BJ (cell line): ENCODE data around the gene PLXND1. TPM values are rescaled to one million over a fixed set of nuclear protein-coding genes. Genes with fewer than 3 reads are reported as not detected.

Experiments used
- CTCF ChIA-PET: fragments of 350-600 bp; formaldehyde crosslinking; extraction: SDS; loops from one replicate; lab custom pipeline; 2021; ENCODE audit warnings: antibody characterized with exemption, inconsistent platforms; lab: Yijun Ruan, JAX
- POLR2A ChIA-PET: fragments of 300-600 bp; sonication (Branson Sonifier 250); formaldehyde crosslinking; extraction: SDS; loops from one replicate; lab custom pipeline; 2021; ENCODE audit warnings: antibody characterized with exemption; lab: Charles Lee
- DNase-seq: peaks from one replicate; pipeline ENCODE4 v3.0.0-alpha.2; 2011; ENCODE audit warnings: low read depth
- H3K27me3 ChIP-seq: 2 replicates; pipeline ENCODE4 v1.6.0; 2011; ENCODE audit warnings: low read length; ENCODE audit not compliant: control insufficient read depth, insufficient read depth
- H3K36me3 ChIP-seq: 2 replicates; pipeline ENCODE4 v1.5.1; 2011; ENCODE audit warnings: low read length; ENCODE audit not compliant: control insufficient read depth, insufficient read depth
- H3K4me3 ChIP-seq: 2 replicates; pipeline ENCODE4 v1.5.1; 2011; ENCODE audit warnings: low read depth, mild to moderate bottlenecking, control low read depth, low read length
- polyA plus RNA-seq: library from polyadenylated mRNA; depleted of rRNA; stranded (reverse); fragments of >200 nt; gene quantifications from 2 replicates; pipeline ENCODE4 v1.2.3, GENCODE V29; 2011
- TF ChIP-seq, protein P1 (sequence below): IDR thresholded peaks from 2 replicates; pipeline ENCODE4 v1.5.1; 2011; ENCODE audit warnings: low read depth, mild to moderate bottlenecking, control low read depth, inconsistent platforms, low read length, moderate library complexity; ENCODE audit not compliant: insufficient read depth

Gene PLXND1
- polyA plus RNA-seq, 1 experiment: 128 TPM

DNA sequence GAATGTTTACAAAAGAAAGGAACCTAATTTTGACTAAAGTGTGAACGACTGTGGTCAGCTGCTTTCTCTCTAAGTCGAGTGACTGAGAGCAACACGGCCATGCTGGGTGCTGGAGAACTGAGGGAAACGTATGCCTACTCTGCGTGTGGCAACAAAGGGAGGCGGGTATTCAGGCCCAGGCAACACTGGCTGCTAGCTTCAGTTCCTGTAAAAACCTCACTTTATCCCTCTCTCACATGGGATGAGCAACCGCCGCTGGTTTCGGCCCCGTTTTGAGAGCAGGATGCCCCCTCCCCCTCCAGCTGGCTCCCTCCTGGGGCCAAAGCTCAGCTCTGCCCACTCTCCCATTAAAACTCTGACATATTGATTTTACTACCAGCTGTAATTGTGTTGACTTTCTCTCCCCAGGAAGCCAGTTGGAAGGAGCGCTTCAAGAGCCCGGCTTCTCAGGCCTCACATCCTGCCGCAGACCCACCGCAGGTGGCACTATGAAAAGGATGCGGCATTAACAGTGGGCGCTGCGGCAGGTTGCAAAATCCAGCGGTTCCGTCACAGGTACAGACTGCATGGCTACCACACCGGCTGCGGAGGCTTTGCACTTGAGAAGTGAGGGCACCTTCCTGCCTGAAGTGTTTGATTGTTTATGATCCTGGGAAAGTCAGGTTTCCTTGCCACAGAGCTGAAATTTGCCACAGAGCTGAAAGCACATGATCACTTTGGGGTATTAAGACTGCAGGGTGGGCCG is 12.7 kb downstream of the PLXND1 start:
- POLR2A ChIA-PET: interaction anchor here (0.6 kb wide), 1 partner anchor 99 kb away, joined by 3 read pairs; no protein-coding TSS in a partner anchor

DNA sequence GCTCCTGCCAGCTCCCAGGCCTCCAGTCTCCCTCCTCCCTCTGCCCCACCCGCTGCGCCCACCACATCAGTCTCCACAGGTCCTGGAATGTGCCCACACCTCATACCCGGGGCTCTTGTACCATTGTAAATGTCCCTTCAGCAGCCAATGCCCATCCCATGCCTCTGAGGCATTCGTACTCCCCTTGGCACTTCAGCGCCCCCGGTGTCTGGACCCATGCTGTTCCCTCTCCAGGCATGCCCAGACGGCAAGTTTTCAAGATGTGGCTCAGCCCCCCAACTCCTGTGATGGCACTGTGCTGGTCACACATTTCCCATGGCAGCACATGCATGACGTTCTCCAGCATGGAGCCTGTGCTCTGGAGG is 13.3 kb downstream of the PLXND1 start:
- DNase-seq: no peak
- TF ChIP-seq, protein P1, sequence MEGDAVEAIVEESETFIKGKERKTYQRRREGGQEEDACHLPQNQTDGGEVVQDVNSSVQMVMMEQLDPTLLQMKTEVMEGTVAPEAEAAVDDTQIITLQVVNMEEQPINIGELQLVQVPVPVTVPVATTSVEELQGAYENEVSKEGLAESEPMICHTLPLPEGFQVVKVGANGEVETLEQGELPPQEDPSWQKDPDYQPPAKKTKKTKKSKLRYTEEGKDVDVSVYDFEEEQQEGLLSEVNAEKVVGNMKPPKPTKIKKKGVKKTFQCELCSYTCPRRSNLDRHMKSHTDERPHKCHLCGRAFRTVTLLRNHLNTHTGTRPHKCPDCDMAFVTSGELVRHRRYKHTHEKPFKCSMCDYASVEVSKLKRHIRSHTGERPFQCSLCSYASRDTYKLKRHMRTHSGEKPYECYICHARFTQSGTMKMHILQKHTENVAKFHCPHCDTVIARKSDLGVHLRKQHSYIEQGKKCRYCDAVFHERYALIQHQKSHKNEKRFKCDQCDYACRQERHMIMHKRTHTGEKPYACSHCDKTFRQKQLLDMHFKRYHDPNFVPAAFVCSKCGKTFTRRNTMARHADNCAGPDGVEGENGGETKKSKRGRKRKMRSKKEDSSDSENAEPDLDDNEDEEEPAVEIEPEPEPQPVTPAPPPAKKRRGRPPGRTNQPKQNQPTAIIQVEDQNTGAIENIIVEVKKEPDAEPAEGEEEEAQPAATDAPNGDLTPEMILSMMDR: peak; percentile 14; the same call in 1 of the 2 replicates
- ChIA-PET POLR2A (no interaction called here), CTCF (interaction anchor here (0.9 to 2.8 kb wide), 3 partner anchors 14 to 210 kb away, joined by 3 to 11 read pairs (median 4); no protein-coding TSS in a partner anchor)
- H3K36me3 ChIP-seq: peaks cover 4% of the 10 kb centered on the region
- H3K4me3 ChIP-seq: no peak overlapping the region
- H3K27me3 ChIP-seq: no peaks in the 10 kb centered on the region

More for the DNA sequence above, 12.7 kb downstream of the PLXND1 start:
- H3K36me3 ChIP-seq: peaks cover 3% of the 10 kb centered on the region
- no peak overlapping the region for H3K4me3 ChIP-seq
- CTCF ChIA-PET: interaction anchor here (0.9 to 2.8 kb wide), 3 partner anchors 15 to 210 kb away, joined by 3 to 11 read pairs (median 4); no protein-coding TSS in a partner anchor
- DNase-seq: no peak
- no peaks in the 10 kb centered on the region for H3K27me3 ChIP-seq
- TF ChIP-seq, protein P1: no peak

DNA sequence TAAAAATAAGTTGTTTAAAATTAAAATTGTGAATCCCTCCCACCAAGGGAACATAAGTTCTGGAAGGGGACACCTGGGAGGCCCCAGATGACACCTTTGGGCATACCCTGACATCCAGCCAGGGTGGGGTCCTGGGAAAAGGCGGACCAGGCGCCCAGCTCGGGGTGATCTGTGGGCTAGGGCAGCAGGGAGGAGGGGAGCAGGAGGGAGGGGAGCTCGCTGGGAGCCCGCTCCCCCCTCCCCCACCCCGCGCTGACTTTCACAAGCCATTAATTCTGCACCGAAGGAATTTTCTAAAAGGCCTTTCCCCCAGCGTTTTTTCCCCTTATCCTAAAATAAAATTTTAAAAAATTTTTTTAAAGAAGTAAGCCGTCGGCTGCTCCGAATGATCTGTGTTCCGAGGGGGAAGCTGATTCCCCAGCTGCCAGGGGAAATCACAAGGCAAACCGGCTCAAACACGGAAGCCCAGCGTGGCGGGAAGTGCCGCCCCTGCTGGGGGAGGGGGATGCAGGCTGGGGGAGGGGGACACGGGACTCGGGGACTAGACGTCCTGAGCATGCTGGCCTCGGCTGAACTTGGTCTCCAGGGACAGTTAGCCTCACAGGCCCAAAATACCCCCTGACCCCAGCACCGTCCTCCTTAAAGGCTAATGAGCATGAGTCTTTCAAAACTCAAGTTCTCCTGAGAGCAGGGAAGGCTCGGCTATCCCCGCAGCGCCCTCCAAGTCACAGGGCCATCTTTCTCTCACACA is 13.9 kb downstream of the PLXND1 start:
- ChIA-PET CTCF (interaction anchor here (2.8 kb wide), 1 partner anchor 103 kb away, joined by 11 read pairs; no protein-coding TSS in a partner anchor), POLR2A (no interaction called here)
- Histone ChIP-seq H3K27me3 (no peaks in the 10 kb centered on the region), H3K36me3 (peaks cover 6% of the 10 kb centered on the region), H3K4me3 (no peak overlapping the region)
- TF ChIP-seq, protein P1: no peak
- DNase-seq: no peak

DNA sequence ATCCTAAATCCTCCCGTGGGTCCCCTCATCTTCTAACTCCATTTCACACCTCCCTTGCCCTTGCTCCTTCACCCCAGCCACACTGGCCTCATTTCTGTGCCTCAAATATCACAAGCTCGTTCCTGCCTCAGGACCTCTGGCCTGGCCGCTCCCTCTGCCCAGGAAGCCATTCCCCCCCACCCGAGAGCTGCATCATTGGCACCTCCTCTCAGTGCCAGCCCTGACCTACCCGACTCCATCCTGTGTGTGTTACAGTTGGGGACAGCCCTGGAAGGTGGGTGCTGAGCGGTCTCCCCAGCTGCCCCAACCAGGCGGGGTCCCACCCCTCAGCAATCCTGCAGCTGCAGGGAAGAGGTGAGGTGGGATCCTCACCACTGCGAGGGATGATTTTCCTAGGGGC is 14.5 kb downstream of the PLXND1 start:
- CTCF ChIA-PET: interaction anchor here (1.0 to 2.8 kb wide), 2 partner anchors 16 to 102 kb away, joined by 4 to 11 read pairs; no protein-coding TSS in a partner anchor
- TF ChIP-seq, protein P1: no peak
- H3K4me3 ChIP-seq: no peak overlapping the region
- peaks cover 6% of the 10 kb centered on the region for H3K36me3 ChIP-seq
- no peak for DNase-seq
- POLR2A ChIA-PET: no interaction called here
- no peaks in the 10 kb centered on the region for H3K27me3 ChIP-seq

DNA sequence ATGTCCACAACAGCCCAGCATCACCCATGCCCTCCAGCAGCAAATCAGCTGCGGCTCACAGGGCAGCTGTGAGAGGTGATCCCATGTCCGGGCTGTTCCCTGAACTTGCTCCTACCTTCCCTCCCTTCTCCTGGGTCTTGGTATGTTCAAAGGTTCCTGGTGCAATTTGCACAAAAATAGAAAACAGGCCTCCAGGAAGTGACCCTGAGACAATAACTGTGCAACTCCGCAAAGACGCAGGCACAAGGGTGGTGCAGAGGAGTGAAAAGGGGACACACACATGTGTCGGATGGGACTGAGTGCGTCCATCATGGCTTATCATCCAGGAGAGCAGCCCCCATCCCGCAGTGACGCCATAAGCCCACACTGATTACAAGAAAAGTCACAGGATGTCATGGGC is 16.3 kb downstream of the PLXND1 start:
- ChIA-PET CTCF (interaction anchor here (0.5 kb wide), 1 partner anchor 26 kb away, joined by 4 read pairs; no protein-coding TSS in a partner anchor), POLR2A (no interaction called here)
- Histone ChIP-seq H3K4me3 (no peak overlapping the region), H3K36me3 (peaks cover 16% of the 10 kb centered on the region), H3K27me3 (no peaks in the 10 kb centered on the region)
- DNase-seq: no peak
- TF ChIP-seq, protein P1: no peak
